GM15510 (cell line): ENCODE results near the gene ALDH6A1.

Experiments
- POLR2A ChIP-seq: IDR thresholded peaks from 3 replicates; pipeline ENCODE4 v1.6.1; 2011; ENCODE audit warnings: borderline replicate concordance; ENCODE audit not compliant: insufficient read length; ENCODE audit errors: extremely low read depth

The ALDH6A1 gene

DNA sequence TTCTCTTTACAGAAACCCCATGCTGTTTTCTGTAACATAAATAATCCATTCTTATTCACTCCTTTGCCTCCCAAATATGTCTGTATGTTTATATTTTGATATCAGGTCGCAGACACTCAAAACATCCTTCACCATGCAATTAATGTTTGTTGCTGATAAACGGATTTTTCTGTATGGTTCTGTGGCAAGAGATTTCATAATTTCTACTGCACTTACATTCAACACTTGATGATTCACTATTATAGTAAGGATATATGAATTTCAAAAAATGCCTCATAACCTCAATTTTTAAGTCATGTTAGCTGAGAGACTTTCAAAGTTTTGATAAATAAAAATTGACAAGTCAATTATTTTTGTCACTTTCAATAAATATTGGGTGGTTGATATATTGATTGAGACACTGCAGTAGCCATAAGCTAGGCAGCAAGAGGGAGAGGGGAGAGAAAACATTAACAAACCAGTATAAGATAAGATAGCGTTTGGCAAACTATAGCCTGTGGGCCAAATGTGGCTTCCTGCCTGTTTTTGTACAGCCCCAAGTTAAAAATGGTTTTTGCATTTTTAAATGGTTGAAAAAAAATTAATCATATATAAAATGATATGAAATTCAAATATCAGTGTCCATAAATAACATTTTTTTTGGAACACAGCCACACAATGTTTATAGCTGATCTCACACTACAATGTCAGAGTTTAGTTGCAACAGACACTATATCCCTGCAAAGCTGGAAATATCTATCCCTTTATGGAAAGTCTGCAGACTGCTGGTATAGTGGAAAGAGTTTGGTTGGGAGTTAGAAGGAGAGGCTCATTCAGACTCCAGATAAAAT is 18.3 kb downstream of the ALDH6A1 start:
- no peak for TF ChIP-seq POLR2A

DNA sequence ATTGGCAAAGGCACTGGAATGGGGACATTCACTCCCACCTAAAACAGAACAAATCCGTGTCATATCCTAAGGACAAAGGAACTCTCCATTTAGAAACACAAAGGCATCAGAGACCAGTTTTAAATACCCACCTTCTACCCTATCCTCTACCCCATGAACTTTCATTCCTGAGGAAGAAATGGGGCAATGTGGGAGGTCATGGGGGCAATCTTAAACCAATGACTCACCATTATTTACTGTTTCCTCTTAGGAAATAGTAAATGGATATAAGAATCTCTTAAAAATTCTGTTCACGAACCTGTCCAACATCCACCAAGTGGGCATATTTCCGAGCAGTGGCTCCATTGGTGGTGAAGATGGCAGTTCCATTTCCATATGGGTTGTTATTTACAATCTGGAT is 19.4 kb downstream of the ALDH6A1 start:
- TF ChIP-seq POLR2A = no peak

DNA sequence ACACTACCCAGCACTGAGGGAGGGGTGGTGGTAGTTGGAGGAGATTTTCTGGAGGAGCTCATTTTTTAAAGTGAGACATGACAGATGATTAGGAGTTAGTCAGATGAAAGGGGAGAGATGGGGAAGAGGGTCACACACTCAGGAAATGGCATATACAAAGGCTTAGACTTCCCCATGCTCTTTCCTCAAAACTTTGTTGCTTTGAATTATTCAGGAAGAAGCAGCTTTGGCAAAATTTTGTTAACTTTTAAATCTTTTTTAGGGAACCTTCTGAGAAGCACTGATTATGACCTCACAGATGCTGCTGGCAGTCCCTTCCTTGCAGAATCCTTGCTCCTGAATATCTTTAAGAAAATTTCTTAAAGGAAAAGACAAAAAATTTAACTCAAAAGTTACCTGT is 19.8 kb downstream of the ALDH6A1 start:
- no peak for TF ChIP-seq POLR2A

DNA sequence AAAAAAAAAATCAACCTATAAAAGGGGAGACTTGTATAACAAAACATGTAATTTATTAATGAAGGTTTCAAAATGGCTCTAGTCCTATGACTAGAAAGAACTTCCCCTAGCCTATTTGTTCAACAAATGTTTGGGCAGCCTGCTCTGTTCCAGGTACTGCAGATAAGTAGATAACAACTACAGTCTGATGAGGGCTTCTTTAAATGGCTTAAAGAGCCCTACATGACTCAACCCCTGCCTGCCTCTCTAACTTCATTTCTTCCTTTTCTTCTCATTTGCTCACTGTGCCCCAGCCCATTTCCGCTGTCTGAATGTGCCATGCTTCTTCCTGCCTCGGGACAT is 21.5 kb downstream of the ALDH6A1 start:
- no peak for TF ChIP-seq POLR2A

DNA sequence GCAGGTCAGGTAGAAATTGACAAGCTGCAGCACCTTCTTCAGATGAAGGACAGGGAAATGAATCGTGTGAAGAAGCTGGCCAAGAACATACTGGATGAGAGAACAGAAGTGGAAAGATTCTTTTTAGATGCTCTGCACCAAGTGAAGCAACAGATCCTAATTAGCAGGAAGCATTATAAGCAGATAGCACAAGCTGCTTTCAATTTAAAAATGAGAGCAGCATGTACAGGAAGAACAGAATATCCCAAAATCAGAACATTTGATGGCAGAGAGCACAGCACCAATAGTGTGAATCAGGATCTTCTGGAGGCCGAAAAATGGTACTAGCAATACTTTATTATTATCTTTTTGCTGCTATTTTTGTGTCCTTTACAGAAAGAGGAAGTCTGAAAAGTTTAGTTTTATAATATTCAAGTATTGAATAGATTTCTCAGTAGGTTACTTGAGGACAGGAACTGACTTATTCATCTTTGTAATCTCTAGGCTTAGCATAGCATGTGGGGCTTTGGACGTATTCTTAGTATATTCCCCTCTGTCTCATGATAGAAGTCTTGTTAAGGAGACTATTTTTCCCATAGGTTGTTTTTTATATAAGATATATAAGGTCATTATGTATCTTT is 34.3 kb downstream of the ALDH6A1 start:
- TF ChIP-seq POLR2A = no peak

DNA sequence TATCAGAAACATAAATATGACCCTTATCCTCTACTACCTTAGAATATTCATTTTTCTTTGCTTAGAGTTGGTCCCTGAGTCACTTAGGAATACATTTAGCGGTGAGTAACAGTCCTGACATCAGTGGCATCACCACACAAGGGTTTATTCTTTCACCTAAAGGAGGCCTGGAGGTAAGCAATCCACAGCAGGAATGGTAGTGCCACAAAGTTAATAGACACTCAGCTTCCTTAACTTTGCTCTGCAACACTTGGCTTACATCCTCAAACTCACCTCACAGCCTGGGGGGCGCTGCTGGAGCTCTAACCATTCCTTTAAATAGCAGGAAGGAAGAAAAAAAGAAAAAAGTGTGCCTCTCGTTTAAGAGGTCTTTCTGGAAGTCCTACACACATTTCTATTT is 36.0 kb downstream of the ALDH6A1 start:
- no peak for TF ChIP-seq POLR2A

DNA sequence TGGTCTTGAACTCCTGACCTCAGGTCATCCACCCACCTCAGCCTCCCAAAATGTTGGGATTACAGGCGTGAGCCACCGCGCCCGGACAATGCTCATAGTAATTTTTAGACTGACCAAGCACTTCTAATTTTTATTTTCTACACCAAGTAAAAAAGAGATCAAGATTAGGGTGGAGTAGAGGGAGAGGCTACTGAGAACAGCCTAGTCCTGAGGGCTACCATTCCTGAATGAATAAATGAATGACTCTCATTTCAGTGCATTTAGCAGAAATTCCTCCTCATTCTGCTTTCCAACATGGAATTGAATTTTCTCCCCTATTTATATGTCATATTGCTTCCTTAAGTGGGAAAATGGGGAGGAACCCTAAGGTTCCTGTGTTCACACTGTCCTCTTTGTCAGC is 38.7 kb downstream of the ALDH6A1 start:
- no peak for TF ChIP-seq POLR2A

DNA sequence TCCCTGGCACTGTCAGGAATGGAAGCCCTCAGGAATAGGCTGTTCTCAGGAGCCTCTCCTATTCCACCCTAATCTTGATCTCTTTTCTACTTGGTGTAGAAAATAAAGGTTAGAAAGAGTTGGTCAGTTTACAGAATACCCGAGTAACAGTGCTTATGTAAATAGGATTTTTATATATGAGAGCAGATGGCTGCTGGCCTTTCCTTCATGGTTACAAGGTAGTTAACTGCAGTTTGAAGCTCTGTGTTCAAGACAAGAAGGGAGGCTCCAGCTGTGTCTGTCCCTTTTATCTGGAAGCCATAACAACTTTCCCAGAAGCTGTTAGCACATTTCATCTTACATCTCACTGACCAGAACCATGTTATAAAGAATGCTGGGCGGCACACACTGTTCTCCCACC is 42.0 kb downstream of the ALDH6A1 start:
- TF ChIP-seq POLR2A = no peak

DNA sequence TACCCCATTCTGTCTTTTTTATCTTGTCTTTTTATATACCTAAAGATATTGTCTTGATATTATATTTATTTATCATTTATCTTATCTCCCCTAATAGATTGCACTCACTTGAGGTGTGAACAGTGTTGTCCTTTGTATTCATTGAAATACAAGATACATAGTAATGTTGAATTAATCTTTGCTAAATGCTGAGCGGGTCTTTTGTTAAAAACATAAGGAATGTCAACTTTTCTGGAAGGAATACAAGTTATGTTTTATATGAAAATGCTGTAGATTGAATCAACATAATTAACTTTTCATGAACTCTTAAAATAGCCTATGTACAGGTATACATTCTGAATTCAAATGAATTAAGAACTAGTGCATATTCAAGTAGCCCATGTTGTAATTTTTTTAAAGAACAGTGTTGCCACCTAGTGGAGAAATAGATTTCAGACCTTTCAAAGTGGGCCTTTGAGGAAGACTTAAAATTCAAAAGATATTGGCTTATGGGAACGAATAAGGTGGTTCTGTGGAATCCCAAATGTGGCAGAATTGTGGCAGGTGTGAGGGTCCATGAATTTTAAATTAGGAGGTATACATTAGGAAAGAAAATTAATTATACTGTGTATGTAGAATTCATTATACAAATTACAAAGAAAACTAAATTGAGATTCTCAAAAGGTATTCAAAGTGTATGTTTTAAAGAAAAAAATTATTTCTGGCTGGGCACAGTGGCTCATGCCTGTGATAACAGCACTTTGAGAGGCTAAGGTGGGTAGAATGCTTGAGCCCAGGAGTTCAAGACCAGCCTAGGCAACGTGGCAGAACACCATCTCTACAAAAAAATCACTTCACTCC is 46.0 kb downstream of the ALDH6A1 start:
- TF ChIP-seq POLR2A = no peak

DNA sequence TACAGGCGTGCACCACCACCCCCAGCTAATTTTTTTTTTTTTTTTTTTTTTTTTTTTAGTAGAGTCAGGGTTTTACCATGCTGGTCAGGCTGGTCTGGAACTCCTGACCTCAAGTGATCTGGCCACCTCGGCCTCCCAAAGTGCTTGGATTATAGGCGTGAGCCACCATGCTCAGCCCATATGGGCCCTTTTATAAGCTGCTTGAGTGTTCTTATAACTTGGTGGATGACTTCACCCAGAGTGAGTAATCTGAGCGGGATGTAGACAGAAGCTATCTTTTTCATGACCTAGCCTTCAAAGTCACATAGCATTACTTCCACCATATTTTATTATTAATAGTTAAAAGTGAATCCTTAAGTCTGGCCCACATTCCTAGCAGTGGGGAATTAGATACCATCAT is 48.7 kb downstream of the ALDH6A1 start:
- TF ChIP-seq POLR2A = no peak

DNA sequence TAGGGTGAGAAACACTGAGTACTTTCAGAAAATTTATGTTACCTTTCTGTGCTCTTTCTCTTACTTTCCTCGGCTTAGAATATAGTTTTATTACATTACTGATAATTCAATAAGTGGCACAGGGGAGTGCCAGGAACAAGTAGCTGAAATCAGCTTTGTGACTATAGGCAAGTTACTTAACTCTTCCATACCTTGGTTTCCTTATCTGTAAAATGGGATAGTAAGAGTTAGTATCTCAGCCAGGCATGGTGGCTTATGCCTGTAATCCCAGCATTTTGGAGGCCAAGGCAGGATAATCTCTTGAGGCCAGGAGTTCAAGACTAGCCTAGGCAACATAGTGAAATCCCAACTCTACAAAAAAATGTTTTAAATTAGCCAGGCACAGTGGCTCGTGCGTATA is 49.7 kb downstream of the ALDH6A1 start:
- TF ChIP-seq POLR2A = no peak

DNA sequence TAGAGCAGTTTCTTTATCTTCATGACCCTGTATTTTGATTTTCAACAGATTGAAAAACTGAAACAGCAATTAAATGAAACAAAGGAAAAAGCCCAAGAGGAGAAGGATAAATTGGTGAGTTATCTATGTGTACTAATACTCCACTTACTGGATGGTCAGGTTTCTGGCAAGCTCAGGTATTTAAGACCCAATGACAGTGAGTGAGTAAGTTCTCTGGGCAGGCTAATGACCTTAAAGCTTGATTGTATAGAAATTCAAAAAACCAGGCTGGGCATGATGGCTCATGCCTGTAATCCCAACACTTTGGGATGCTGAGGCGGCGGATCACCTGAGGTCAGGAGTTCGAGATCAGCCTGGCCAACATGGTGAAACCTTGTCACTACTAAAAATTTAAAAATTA is 55.1 kb downstream of the ALDH6A1 start:
- TF ChIP-seq POLR2A = no peak

DNA sequence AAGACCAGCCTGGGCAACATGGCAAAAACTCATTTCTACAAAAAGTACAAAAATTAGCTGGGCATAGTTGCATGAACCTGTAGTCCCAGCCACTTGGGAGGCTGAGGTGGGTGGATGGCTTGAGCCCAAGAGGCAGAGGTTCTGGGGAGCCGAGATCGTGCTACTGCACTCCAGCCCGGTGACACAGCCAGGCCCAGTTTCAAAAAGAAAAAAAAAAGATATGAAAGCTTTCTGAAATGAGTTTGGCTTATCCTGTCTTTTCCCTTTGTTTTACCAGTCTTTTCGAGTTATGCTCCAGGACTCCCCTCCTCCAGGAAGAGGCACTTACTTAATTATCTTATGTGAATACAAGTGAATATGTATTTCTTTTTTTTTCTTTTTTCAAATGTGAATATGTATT is 61.9 kb downstream of the ALDH6A1 start:
- TF ChIP-seq POLR2A = no peak

DNA sequence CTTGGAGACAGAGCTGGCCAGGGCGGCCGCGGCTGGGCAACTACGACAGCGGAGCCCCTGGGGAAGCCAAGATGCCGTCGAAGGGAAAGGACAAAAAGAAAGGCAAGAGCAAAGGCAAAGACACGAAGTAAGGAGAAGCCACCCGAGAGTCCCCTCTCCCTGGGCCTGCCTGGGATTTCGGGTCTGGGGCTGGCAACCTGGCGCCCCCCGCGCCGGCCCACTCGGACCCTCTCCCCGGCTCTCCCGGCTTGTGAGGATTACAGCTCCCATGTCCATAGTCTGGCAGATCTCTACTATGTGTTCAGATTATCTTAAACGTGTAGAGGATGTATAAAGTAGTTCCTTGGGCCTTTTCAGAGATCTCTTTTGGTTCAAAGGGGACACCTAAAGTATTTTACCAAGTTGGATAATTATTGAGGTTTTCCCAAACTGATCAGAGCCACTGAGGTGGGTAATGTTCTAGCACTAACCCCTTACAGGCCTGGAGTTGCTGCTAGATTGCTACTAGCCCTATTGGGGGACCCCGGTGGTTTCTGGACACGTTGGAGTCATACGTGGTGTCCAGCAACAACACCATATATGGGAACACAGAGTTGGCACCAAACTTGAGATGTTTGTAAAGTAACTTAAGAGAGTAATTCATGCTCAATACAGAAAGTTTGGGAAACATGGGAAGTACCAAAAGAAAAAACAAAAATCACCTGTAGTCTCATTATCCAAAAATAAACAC is 64.7 kb downstream of the ALDH6A1 start:
- TF ChIP-seq POLR2A = no peak
